K562 (cell line): ENCODE data around the gene GALNT17. TPM values are rescaled to one million over a fixed set of nuclear protein-coding genes. Genes with fewer than 3 reads are reported as not detected.

Experiments
- ATAC-seq: fragments of 200-7000 bp; cut with Tn5 transposase; 3 replicates; pipeline ENCODE4 v1.9.1; 2020; ENCODE audit warnings: moderate library complexity
- BruUV-seq: library from RNA; stranded (reverse); fragments of 400-500 nt; replicated peaks from 2 replicates; lab custom pipeline; 2021; lab: Mats Ljungman, UMichigan
- CTCF ChIA-PET: fragments of 300-600 bp; formaldehyde crosslinking; extraction: SDS; loops from one replicate; lab custom pipeline; 2021; ENCODE audit warnings: low intra/inter-chr PET ratio; lab: Yijun Ruan, JAX
- POLR2A ChIA-PET: fragments of 300-600, 350-650 bp; sonication (Branson Sonifier 250); formaldehyde crosslinking; extraction: SDS; loops from one replicate; lab custom pipeline; 2021; ENCODE audit warnings: antibody characterized with exemption, inconsistent platforms; lab: Yijun Ruan, JAX
- DNase-seq, 4 experiments: peaks; one replicate each; pipeline versions ENCODE4 v3.0.0 to v3.0.0-alpha.2; 2011 to 2018; ENCODE audit warnings: low spot score in 3 of 4, mixed read lengths in 3 of 4; ENCODE audit errors: extremely low read depth in 1 of 4
- FAIRE-seq: peaks from 2 replicates; lab custom pipeline; 2011; peaks lifted over from hg19 to GRCh38; lab: Jason Lieb, UNC
- H2AFZ ChIP-seq: 2 replicates; pipeline ENCODE4 v1.6.0; 2011; ENCODE audit warnings: low read depth, low read length, control low read depth, inconsistent platforms
- H3K27ac ChIP-seq: fragments of 200-600 bp; 3 replicates; pipeline ENCODE4 v1.8.0; 2011; ENCODE audit warnings: low read depth, mild to moderate bottlenecking, control low read depth, inconsistent platforms, low read length, moderate library complexity, mixed read lengths; ENCODE audit errors: extremely low read depth
- H3K27me3 ChIP-seq, 2 experiments: fragments of 300-600 bp in 1 of 2; 2 replicates in 1 of 2; 3 replicates in 1 of 2; pipeline versions ENCODE4 v1.6.0 to v1.8.0; 2011; ENCODE audit warnings: inconsistent platforms in 2 of 2, low read length in 2 of 2, mild to moderate bottlenecking in 1 of 2, mixed read lengths in 1 of 2, moderate library complexity in 1 of 2; ENCODE audit not compliant: control insufficient read depth in 2 of 2, insufficient read depth in 2 of 2
- H3K36me3 ChIP-seq: fragments of 300-600 bp; 3 replicates; pipeline ENCODE4 v1.8.0; 2011; ENCODE audit warnings: mild to moderate bottlenecking, low read length, inconsistent platforms; ENCODE audit not compliant: control insufficient read depth, insufficient read depth
- H3K4me1 ChIP-seq, 2 experiments: fragments of 200-600 bp in 1 of 2; replicated peaks in 1 of 2; 2 replicates in 1 of 2; 3 replicates in 1 of 2; pipeline versions ENCODE4 v1.5.1 to v1.8.0; 2011; ENCODE audit warnings: inconsistent platforms in 2 of 2, low read length in 2 of 2, mild to moderate bottlenecking in 1 of 2, mixed read lengths in 1 of 2, moderate library complexity in 1 of 2; ENCODE audit not compliant: control insufficient read depth in 2 of 2, insufficient read depth in 2 of 2
- H3K4me2 ChIP-seq: 2 replicates; pipeline ENCODE4 v1.6.1; 2011; ENCODE audit warnings: low read length, control low read depth, inconsistent platforms, mixed read lengths; ENCODE audit not compliant: insufficient read depth
- H3K4me3 ChIP-seq: fragments of 200-600 bp; sonication (generic), shearing (Covaris generic); 2 replicates; pipeline ENCODE4 v1.5.1; 2016; ENCODE audit warnings: control low read depth, inconsistent platforms
- H3K79me2 ChIP-seq: fragments of 200-600 bp; 3 replicates; pipeline ENCODE4 v1.8.0; 2011; ENCODE audit warnings: low read length, inconsistent platforms; ENCODE audit not compliant: control insufficient read depth, insufficient read depth
- H3K9ac ChIP-seq, 2 experiments: 2 replicates each; pipeline versions ENCODE4 v1.6.0 to v1.6.1; 2011; ENCODE audit warnings: low read depth in 2 of 2, low read length in 2 of 2, control low read depth in 1 of 2, inconsistent platforms in 1 of 2, mild to moderate bottlenecking in 1 of 2, mixed read lengths in 1 of 2; ENCODE audit not compliant: insufficient read depth in 1 of 2
- H3K9me1 ChIP-seq: one replicate; pipeline ENCODE4 v1.6.0; 2011; ENCODE audit warnings: inconsistent platforms, mild to moderate bottlenecking, low read length, moderate library complexity; ENCODE audit not compliant: control insufficient read depth, insufficient read depth
- H3K9me3 ChIP-seq: replicated peaks from 2 replicates; pipeline ENCODE4 v1.5.1; 2011; ENCODE audit warnings: low read depth, low read length, inconsistent platforms; ENCODE audit not compliant: control insufficient read depth, insufficient read depth
- H4K20me1 ChIP-seq: replicated peaks from 2 replicates; pipeline ENCODE4 v1.6.1; 2011; ENCODE audit warnings: low read length, inconsistent platforms, mixed read lengths; ENCODE audit not compliant: control insufficient read depth, insufficient read depth
- AFF4 ChIP-seq: sonication (generic); formaldehyde crosslinking; IDR thresholded peaks from 2 replicates; pipeline ENCODE4 v1.8.0; 2023; ENCODE audit warnings: mild to moderate bottlenecking, missing genetic modification reagents
- ZNF274 ChIP-seq: IDR thresholded peaks from 2 replicates; pipeline ENCODE4 v1.6.1; 2011; ENCODE audit warnings: low read depth, mild to moderate bottlenecking, low read length, moderate library complexity, borderline replicate concordance
- WGBS: fragments of 100-300 bp; shearing (Covaris generic); methylation state at CpG from one replicate; pipeline ENCODE4 v1.1.6; 2016; ENCODE audit warnings: low coverage, mixed read lengths; ENCODE audit not compliant: insufficient coverage; ENCODE audit errors: missing lambda C conversion rate; 5-methylcytosine and 5-hydroxymethylcytosine counted together
- in situ Hi-C: fragments of 300-500 bp; cut with MboI; formaldehyde crosslinking; loops from 4 replicates; pipeline ENCODE4 v1.15.0; 2018; ENCODE audit warnings: inconsistent platforms, mixed read lengths
- intact Hi-C: fragments of 100-400 bp; cut with micrococcal nuclease; formaldehyde crosslinking; loops from 2 replicates; pipeline ENCODE4 v1.14.2; 2022
- polyA plus RNA-seq, 8 experiments: library from polyadenylated mRNA; depleted of rRNA in 4 of 8; stranded (reverse) in 5 of 8; unstranded in 3 of 8; fragments of >200 nt; fragmentation: Nextera tagmentation in 2 of 8; fragmentation: Illumina TruSeq in 1 of 8; extraction: Ambion mirVana in 2 of 8; extraction: Trizol in 1 of 8; gene quantifications; 2 replicates each; pipeline versions ENCODE4 v1.2.1 to v1.2.3, GENCODE V29; 2011 to 2014; ENCODE audit warnings: inconsistent platforms in 1 of 8, missing spikeins in 1 of 8
- total RNA-seq, 7 experiments: library from RNA; depleted of rRNA in 6 of 7; stranded (reverse); fragments of >200 nt in 6 of 7; fragmentation: Illumina TruSeq in 2 of 7; extraction: Trizol in 2 of 7; gene quantifications; 2 replicates each; pipeline versions ENCODE4 v1.2.1 to v1.2.3, GENCODE V29; 2011 to 2021; ENCODE audit warnings: low replicate concordance in 1 of 7

The GALNT17 gene
- total and polyA plus RNA-seq, 9 of the 15 experiments (the other 6 are each of a cell fraction or from before 2014, with no cell fraction given): not detected

GRCh38 chr7:71377469-71377868 is 245.5 kb downstream of the GALNT17 start:
- TF ChIP-seq ZNF274 (peak; percentile 68), AFF4 (CRISPR knock-in tag) (no peak)
- Histone ChIP-seq H3K9ac (no peak overlapping the region), H3K4me3 (no peak overlapping the region), H3K27ac (no peak overlapping the region), H3K9me1 (no peaks in the 10 kb centered on the region), H3K4me1 (no peaks in the 10 kb centered on the region), H3K79me2 (no peaks in the 10 kb centered on the region), H3K9me3 (no peaks in the 10 kb centered on the region), H3K27me3 (no peaks in the 10 kb centered on the region; a peak in 1 of 5 replicates), H4K20me1 (no peaks in the 10 kb centered on the region), H3K4me2 (no peak overlapping the region), H2AFZ (no peak overlapping the region), H3K36me3 (no peaks in the 10 kb centered on the region)
- ChIA-PET POLR2A (no interaction called here), CTCF (no interaction called here)
- 0% methylated on average over 3 of the region's 3 CpGs for whole genome bisulfite sequencing
- ATAC-seq (no peak), FAIRE-seq (no peak), DNase-seq (no peak)
- in situ Hi-C loops (no loop called here), intact Hi-C loops (no loop called here)
- BruUV-seq: no TSS peak
